HepG2 (cell line): ENCODE data around the gene AMOTL1. TPM values are rescaled to one million over a fixed set of nuclear protein-coding genes. Genes with fewer than 3 reads are reported as not detected.
A peak's percentile ranks its signal among the peaks of the same experiment; 100 is the strongest.

ENCODE experiments used
- ATAC-seq: fragments of 200-7000 bp; cut with Tn5 transposase; 3 replicates; pipeline ENCODE4 v1.9.1; 2020; ENCODE audit warnings: mild to moderate bottlenecking, moderate library complexity
- BruUV-seq: library from RNA; stranded (reverse); fragments of 400-500 nt; replicated peaks from 2 replicates; lab custom pipeline; 2021; lab: Mats Ljungman, UMichigan
- CTCF ChIA-PET: fragments of 300-600 bp; formaldehyde crosslinking; extraction: SDS; loops from one replicate; lab custom pipeline; 2021; ENCODE audit warnings: low total read pairs, inconsistent platforms, low intra/inter-chr PET ratio; lab: Yijun Ruan, JAX
- POLR2A ChIA-PET: fragments of 350-600 bp; sonication (Branson Sonifier 250); formaldehyde crosslinking; loops from one replicate; lab custom pipeline; 2020; ENCODE audit warnings: antibody characterized with exemption, inconsistent platforms; lab: Yijun Ruan, JAX
- DNase-seq: peaks from one replicate; pipeline ENCODE4 v3.0.0-alpha.2; 2015; ENCODE audit warnings: low spot score
- FAIRE-seq: peaks from 3 replicates; lab custom pipeline; 2011; peaks lifted over from hg19 to GRCh38; lab: Jason Lieb, UNC
- H2AFZ ChIP-seq: one replicate; pipeline ENCODE4 v1.6.1; 2011; ENCODE audit warnings: low read length, inconsistent platforms
- H3K27ac ChIP-seq: fragments of 300-600 bp; 3 replicates; pipeline ENCODE4 v1.8.0; 2011; ENCODE audit warnings: mixed run types, mild to moderate bottlenecking, mixed read lengths, low read length, inconsistent platforms; ENCODE audit not compliant: insufficient read depth; ENCODE audit errors: extremely low read length
- H3K27me3 ChIP-seq, 2 experiments: fragments of 200-600 bp in 1 of 2; 2 replicates in 1 of 2; 3 replicates in 1 of 2; pipeline versions ENCODE4 v1.6.0 to v1.8.0; 2011; ENCODE audit warnings: low read length in 2 of 2, mild to moderate bottlenecking in 2 of 2, moderate library complexity in 2 of 2, inconsistent platforms in 1 of 2; ENCODE audit not compliant: insufficient read depth in 2 of 2, control insufficient read depth in 1 of 2
- H3K36me3 ChIP-seq, 2 experiments: fragments of 200-600 bp in 1 of 2; replicated peaks in 1 of 2; 2 replicates in 1 of 2; 3 replicates in 1 of 2; pipeline versions ENCODE4 v1.5.1 to v1.8.0; 2011; ENCODE audit warnings: low read length in 2 of 2, inconsistent platforms in 1 of 2; ENCODE audit not compliant: insufficient read depth in 2 of 2, control insufficient read depth in 1 of 2
- H3K4me1 ChIP-seq: 2 replicates; pipeline ENCODE4 v1.5.1; 2012; ENCODE audit warnings: low read length, inconsistent platforms; ENCODE audit not compliant: insufficient read depth
- H3K4me2 ChIP-seq: 2 replicates; pipeline ENCODE4 v1.6.0; 2011; ENCODE audit warnings: low read depth, low read length, inconsistent platforms
- H3K4me3 ChIP-seq, 3 experiments: fragments of 200-600 bp in 1 of 3; sonication (generic), shearing (Covaris generic) in 1 of 3; replicated peaks in 1 of 3; 2 replicates each; pipeline ENCODE4 v1.5.1; 2011 to 2016; ENCODE audit warnings: low read length in 3 of 3, inconsistent platforms in 2 of 3, low read depth in 2 of 3, mild to moderate bottlenecking in 2 of 3, control low read depth in 1 of 3, mixed read lengths in 1 of 3; ENCODE audit not compliant: insufficient read depth in 1 of 3
- H3K79me2 ChIP-seq: one replicate; pipeline ENCODE4 v1.6.1; 2011; ENCODE audit warnings: low read length, inconsistent platforms; ENCODE audit not compliant: insufficient read depth
- H3K9ac ChIP-seq: 2 replicates; pipeline ENCODE4 v1.6.0; 2011; ENCODE audit warnings: mild to moderate bottlenecking, low read depth, low read length, inconsistent platforms; ENCODE audit not compliant: insufficient read depth
- H3K9me3 ChIP-seq: 2 replicates; pipeline ENCODE4 v1.5.1; 2012; ENCODE audit warnings: mild to moderate bottlenecking, low read length
- H4K20me1 ChIP-seq: 2 replicates; pipeline ENCODE4 v1.6.0; 2011; ENCODE audit warnings: inconsistent platforms, mild to moderate bottlenecking, low read length, moderate library complexity; ENCODE audit not compliant: insufficient read depth
- NFE2 ChIP-seq: sonication (generic); formaldehyde crosslinking; IDR thresholded peaks from 2 replicates; pipeline ENCODE4 v1.4.0; 2020; ENCODE audit warnings: missing genetic modification reagents
- ZBTB46 ChIP-seq: sonication (generic); formaldehyde crosslinking; IDR thresholded peaks from 2 replicates; pipeline ENCODE4 v1.4.0; 2020; ENCODE audit warnings: mild to moderate bottlenecking, missing genetic modification reagents, borderline replicate concordance
- ZNF350 ChIP-seq: sonication (generic); formaldehyde crosslinking; IDR thresholded peaks from 2 replicates; pipeline ENCODE4 v1.4.0; 2020; ENCODE audit warnings: mild to moderate bottlenecking, low read depth, missing genetic modification reagents, borderline replicate concordance
- ZNF577 ChIP-seq: sonication (generic); formaldehyde crosslinking; IDR thresholded peaks from 2 replicates; pipeline ENCODE4 v1.4.0; 2020; ENCODE audit warnings: mild to moderate bottlenecking, low read depth, missing genetic modification reagents, borderline replicate concordance
- ZNF609 ChIP-seq: sonication (generic); formaldehyde crosslinking; IDR thresholded peaks from 2 replicates; pipeline ENCODE4 v1.4.0; 2020; ENCODE audit warnings: mild to moderate bottlenecking, missing genetic modification reagents, borderline replicate concordance
- ZNF737 ChIP-seq: sonication (generic); formaldehyde crosslinking; IDR thresholded peaks from 2 replicates; pipeline ENCODE4 v1.5.0; 2020; ENCODE audit warnings: missing genetic modification reagents, mild to moderate bottlenecking, borderline replicate concordance
- in situ Hi-C: cut with HindIII; loops from 2 replicates; pipeline ENCODE4 v1.10.0; 2017; ENCODE audit warnings: low pct_unique_long_range_greater_than_20kb; ENCODE audit not compliant: extremely low pct_ligation_motif_present
- intact Hi-C: fragments of 100-400 bp; cut with micrococcal nuclease; formaldehyde crosslinking; loops from one replicate; pipeline ENCODE4 v1.10.0; 2022; ENCODE audit not compliant: unreplicated experiment
- polyA plus RNA-seq, 8 experiments: library from polyadenylated mRNA; depleted of rRNA in 3 of 8; stranded (reverse) in 7 of 8; unstranded in 1 of 8; fragments of >200 nt; fragmentation: Illumina TruSeq in 4 of 8; extraction: Trizol in 4 of 8; gene quantifications; 2 replicates each; pipeline versions ENCODE4 v1.2.1 to v1.2.3, GENCODE V29; 2011 to 2016; ENCODE audit warnings: low read depth in 4 of 8, missing spikeins in 1 of 8, mixed read lengths in 1 of 8; ENCODE audit not compliant: insufficient read depth in 1 of 8
- total RNA-seq, 5 experiments: library from RNA; depleted of rRNA; stranded (reverse); fragments of >200 nt; fragmentation: Illumina TruSeq; extraction: Trizol; gene quantifications; 2 replicates each; pipeline ENCODE4 v1.2.3, GENCODE V29; 2016; ENCODE audit warnings: low read depth in 1 of 5

AMOTL1 gene
- total and polyA plus RNA-seq, 2 of the 13 experiments (the other 11 are each of a cell fraction or from before 2014, with no cell fraction given) = 0.01 to 0.20 TPM

GRCh38 chr11:94925422-94926270 is 157.5 kb downstream of the AMOTL1 start (continued):
- TF ChIP-seq ZBTB46 (no peak), NFE2 (CRISPR knock-in tag) (no peak), ZNF737 (CRISPR knock-in tag) (no peak)
- TF ChIP-seq, all 625 proteins: peak for 0

DNA sequence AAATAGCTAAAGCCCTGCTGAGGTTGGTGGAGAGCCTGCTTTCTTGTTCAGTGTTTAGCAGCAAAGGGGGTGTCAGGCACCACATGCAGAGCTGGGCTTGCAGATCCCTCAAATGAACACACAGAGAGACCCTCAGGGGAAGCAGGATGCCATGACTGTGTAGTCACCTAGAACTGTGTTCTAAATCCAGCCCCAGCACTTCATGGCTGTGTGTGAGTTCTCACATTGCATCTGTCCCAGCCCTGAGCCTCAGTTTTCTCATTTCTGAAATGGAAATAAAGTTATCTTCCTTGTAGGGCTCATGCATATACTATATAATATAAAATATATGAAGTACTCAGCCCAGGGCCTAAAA is 158.1 kb downstream of the AMOTL1 start:
- Histone ChIP-seq H2AFZ (no peak overlapping the region), H3K4me1 (peaks cover 8% of the 10 kb centered on the region), H3K9ac (no peak overlapping the region), H3K27ac (no peak overlapping the region), H3K4me3 (no peak overlapping the region), H3K27me3 (no peaks in the 10 kb centered on the region; a peak in 2 of 5 replicates), H3K4me2 (no peak overlapping the region), H3K79me2 (no peaks in the 10 kb centered on the region), H3K36me3 (no peaks in the 10 kb centered on the region), H3K9me3 (no peaks in the 10 kb centered on the region), H4K20me1 (no peaks in the 10 kb centered on the region)
- in situ Hi-C loops = no loop called here
- peak; percentile 32; the same call in 2 of the 3 replicates for ATAC-seq
- no peak for TF ChIP-seq ZNF609 (CRISPR knock-in tag)
- no peak for TF ChIP-seq ZNF577 (CRISPR knock-in tag)
- no peak for TF ChIP-seq ZNF350 (CRISPR knock-in tag)
- ChIA-PET CTCF (no interaction called here), POLR2A (no interaction called here)
- intact Hi-C loops = no loop called here
- BruUV-seq = no TSS peak
- DNase-seq = no peak
- FAIRE-seq = no peak
